B cell (primary cell): ENCODE data around the gene VSTM2B. TPM values are rescaled to one million over a fixed set of nuclear protein-coding genes. Genes with fewer than 3 reads are reported as not detected.

Experiments used
- ATAC-seq: fragments of 200-7000 bp; cut with Tn5 transposase; one replicate; pipeline ENCODE4 v1.10.0; 2021; ENCODE audit warnings: low read depth, mild to moderate bottlenecking, moderate number of reproducible peaks, moderate library complexity
- CTCF ChIA-PET: fragments of 350-600 bp; sonication (Branson Sonifier 250); formaldehyde crosslinking; loops from one replicate; lab custom pipeline; 2021; ENCODE audit warnings: antibody characterized with exemption, inconsistent platforms; lab: Charles Lee
- POLR2A ChIA-PET: fragments of 350-600 bp; sonication (Branson Sonifier 250); formaldehyde crosslinking; loops from one replicate; lab custom pipeline; 2021; ENCODE audit warnings: antibody characterized with exemption; lab: Charles Lee
- DNase-seq: peaks from one replicate; pipeline ENCODE4 v3.0.0; 2013
- H2AFZ ChIP-seq: 2 replicates; pipeline ENCODE4 v1.6.1; 2012; ENCODE audit warnings: mild to moderate bottlenecking, low read depth, low read length; ENCODE audit not compliant: insufficient read depth, poor library complexity, severe bottlenecking
- H3K27ac ChIP-seq, 2 donors: 1 replicate in 1 of 2; 2 replicates in 1 of 2; pipeline ENCODE4 v1.5.1; 2012 to 2013; ENCODE audit warnings: low read length in 2 of 2, mild to moderate bottlenecking in 2 of 2, moderate library complexity in 1 of 2
- H3K27me3 ChIP-seq, 4 experiments: fragments of 200-600 bp in 1 of 4; sonication (generic) in 1 of 4; replicated peaks in 1 of 4; 1 replicate in 2 of 4; 2 replicates in 2 of 4; pipeline versions ENCODE4 v1.6.1 to v1.7.0; 2013 to 2016; ENCODE audit warnings: low read length in 3 of 4, mild to moderate bottlenecking in 2 of 4, mixed read lengths in 1 of 4, moderate library complexity in 1 of 4; ENCODE audit not compliant: insufficient read depth in 4 of 4, control insufficient read depth in 3 of 4; ENCODE audit errors: control extremely low read depth in 1 of 4
- H3K36me3 ChIP-seq, 2 experiments: replicated peaks in 1 of 2; 1 replicate in 1 of 2; 2 replicates in 1 of 2; pipeline versions ENCODE4 v1.6.1 to v1.7.1; 2013; ENCODE audit warnings: low read length in 1 of 2; ENCODE audit not compliant: insufficient read depth in 2 of 2, control insufficient read depth in 1 of 2; ENCODE audit errors: control extremely low read depth in 1 of 2, extremely low read depth in 1 of 2
- H3K4me1 ChIP-seq, 2 donors: fragments of 200-600 bp in 1 of 2; sonication (generic) in 1 of 2; 1 replicate in 1 of 2; 2 replicates in 1 of 2; pipeline versions ENCODE4 v1.5.1 to v1.6.1; 2013 to 2017; ENCODE audit warnings: low read length in 2 of 2; ENCODE audit not compliant: control insufficient read depth in 2 of 2, insufficient read depth in 2 of 2
- H3K4me2 ChIP-seq: replicated peaks from 2 replicates; pipeline ENCODE3; 2012; ENCODE audit warnings: mild to moderate bottlenecking, low read depth, low read length; ENCODE audit not compliant: poor library complexity, severe bottlenecking
- H3K4me3 ChIP-seq, 5 experiments: fragments of 200-600 bp in 1 of 5; sonication (generic) in 1 of 5; 1 replicate in 3 of 5; 2 replicates in 2 of 5; pipeline versions ENCODE4 v1.5.1 to v1.7.0; 2011 to 2016; ENCODE audit warnings: low read length in 4 of 5, mild to moderate bottlenecking in 4 of 5, low read depth in 2 of 5, control low read depth in 1 of 5, moderate library complexity in 1 of 5; ENCODE audit not compliant: insufficient read depth in 1 of 5; ENCODE audit errors: control extremely low read depth in 1 of 5, extremely low read depth in 1 of 5
- H3K79me2 ChIP-seq: fragments of 200-600 bp; sonication (generic); one replicate; pipeline ENCODE4 v1.6.0; 2016; ENCODE audit warnings: low read length; ENCODE audit not compliant: control insufficient read depth, insufficient read depth
- H3K9ac ChIP-seq: fragments of 200-600 bp; sonication (generic); 2 replicates; pipeline ENCODE4 v1.6.1; 2017; ENCODE audit warnings: mild to moderate bottlenecking, low read length, moderate library complexity
- H3K9me3 ChIP-seq, 3 donors: one replicate each; pipeline versions ENCODE4 v1.6.1 to v1.7.1; 2013; ENCODE audit warnings: low read length in 2 of 3; ENCODE audit not compliant: control insufficient read depth in 2 of 3, insufficient read depth in 1 of 3; ENCODE audit errors: control extremely low read depth in 1 of 3
- H4K20me1 ChIP-seq: 2 replicates; pipeline ENCODE4 v1.6.0; 2012; ENCODE audit warnings: mild to moderate bottlenecking, low read length; ENCODE audit not compliant: insufficient read depth, control insufficient read depth, poor library complexity, severe bottlenecking
- H3K27ac Mint-ChIP-seq: one replicate; pipeline ENCODE4 v1.8.0; 2021; ENCODE audit warnings: mixed read lengths
- H3K27me3 Mint-ChIP-seq: one replicate; pipeline ENCODE4 v1.8.0; 2021; ENCODE audit warnings: mixed read lengths
- H3K4me1 Mint-ChIP-seq: one replicate; pipeline ENCODE4 v1.8.0; 2021; ENCODE audit warnings: mixed read lengths
- H3K4me3 Mint-ChIP-seq: one replicate; pipeline ENCODE4 v1.8.0; 2021; ENCODE audit warnings: mixed read lengths
- H3K9me3 Mint-ChIP-seq: one replicate; pipeline ENCODE4 v1.8.0; 2022; ENCODE audit warnings: mixed read lengths; ENCODE audit not compliant: insufficient read depth
- CTCF ChIP-seq: fragments of 200-600 bp; IDR thresholded peaks from one replicate; pipeline ENCODE4 v1.8.0; 2022; ENCODE audit warnings: antibody characterized with exemption, mild to moderate bottlenecking
- EZH2 ChIP-seq: IDR thresholded peaks from 2 replicates; pipeline ENCODE4 v1.6.1; 2012; ENCODE audit warnings: borderline replicate concordance, low read depth, mild to moderate bottlenecking, moderate library complexity, low read length; ENCODE audit not compliant: insufficient read depth, poor library complexity, severe bottlenecking
- whole genome bisulfite sequencing: methylation state at CpG from one replicate; pipeline ENCODE4 v1.1.5; 2013; ENCODE audit warnings: missing lambda C conversion rate; ENCODE audit not compliant: insufficient coverage; 5-methylcytosine and 5-hydroxymethylcytosine counted together
- intact Hi-C: fragments of 100-400 bp; cut with micrococcal nuclease; formaldehyde crosslinking; loops from one replicate; pipeline ENCODE4 v1.10.0; 2022
- polyA plus RNA-seq: library from polyadenylated mRNA; depleted of rRNA; stranded (reverse); fragments of >200 nt; gene quantifications from 2 replicates; pipeline ENCODE4 v1.2.3, GENCODE V29; 2012
- total RNA-seq, 2 donors: library from RNA; stranded (reverse); fragments of 120-200 nt in 1 of 2; gene quantifications; 1 replicate in 1 of 2; 2 replicates in 1 of 2; pipeline versions ENCODE4 v1.2.3 to v1.2.4, GENCODE V29; 2013 to 2022

VSTM2B gene
- total and polyA plus RNA-seq, 2 donors (not counting 1 experiment from before 2014, with no cell fraction given), result not detected

DNA sequence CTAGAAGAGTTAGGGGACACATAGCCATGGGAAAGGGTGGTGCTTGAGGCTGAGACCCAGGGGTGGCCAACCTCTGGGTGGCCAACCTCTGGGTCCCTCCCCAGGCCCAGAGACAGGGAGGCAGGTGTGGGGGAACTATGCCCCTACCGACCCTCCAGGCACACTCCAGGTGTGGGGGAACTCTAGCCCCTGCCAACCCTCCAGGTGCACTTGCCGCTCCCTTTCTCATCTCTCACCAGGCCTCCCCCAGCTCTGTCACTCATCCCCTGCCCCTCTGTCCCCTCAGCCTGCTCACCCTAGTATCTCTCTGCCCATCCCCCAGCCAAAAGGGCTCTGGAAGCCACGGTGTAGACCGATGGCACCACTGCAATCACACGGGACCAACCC lies 10.6 kb upstream of the VSTM2B start:
- H3K27me3 ChIP-seq, result peaks cover 0 to 8% (median 0%) of the 10 kb centered on the region in 4 experiments
- H3K4me1 ChIP-seq, result no peaks in the 10 kb centered on the region
- Mint-ChIP-seq H3K4me1 (no peaks in the 10 kb centered on the region), H3K27me3 (peaks cover 7% of the 10 kb centered on the region), H3K4me3 (no peak overlapping the region), H3K9me3 (no peaks in the 10 kb centered on the region), H3K27ac (no peak overlapping the region)
- POLR2A ChIA-PET, result no interaction called here
- CTCF ChIA-PET, result no interaction called here
- H2AFZ ChIP-seq, result no peak overlapping the region
- no peak overlapping the region for H3K27ac ChIP-seq
- H3K9ac ChIP-seq, result no peak overlapping the region
- TF ChIP-seq EZH2 (no peak), CTCF (no peak)
- no peaks in the 10 kb centered on the region for H3K79me2 ChIP-seq
- H3K4me2 ChIP-seq, result no peak overlapping the region
- H4K20me1 ChIP-seq, result no peaks in the 10 kb centered on the region
- ATAC-seq, result no peak
- no peaks in the 10 kb centered on the region for H3K36me3 ChIP-seq
- peaks cover 0 to 21% (median 0%) of the 10 kb centered on the region in 3 donors for H3K9me3 ChIP-seq
- H3K4me3 ChIP-seq, result no peak overlapping the region
- no peak for DNase-seq
- intact Hi-C loops, result no loop called here
- 71% methylated on average over 5 of the region's 5 CpGs for WGBS

- Histone ChIP-seq H3K36me3 (no peaks in the 10 kb centered on the region), H3K4me2 (no peak overlapping the region), H4K20me1 (no peaks in the 10 kb centered on the region), H3K4me3 (no peak overlapping the region), H3K9ac (no peak overlapping the region), H3K9me3 (peaks cover 0 to 19% (median 0%) of the 10 kb centered on the region in 3 donors), H3K27me3 (peaks cover 0 to 2% (median 0%) of the 10 kb centered on the region in 4 experiments), H2AFZ (no peak overlapping the region), H3K27ac (no peak overlapping the region), H3K4me1 (no peaks in the 10 kb centered on the region), H3K79me2 (no peaks in the 10 kb centered on the region)
- Mint-ChIP-seq H3K4me1 (no peaks in the 10 kb centered on the region), H3K27me3 (peaks cover 7% of the 10 kb centered on the region), H3K4me3 (no peak overlapping the region), H3K9me3 (no peaks in the 10 kb centered on the region), H3K27ac (no peak overlapping the region)
- ChIA-PET CTCF (no interaction called here), POLR2A (no interaction called here)
- intact Hi-C loops, result no loop called here
- 87% methylated on average over 10 of the region's 19 CpGs for WGBS
- no peak for ATAC-seq
- TF ChIP-seq CTCF (no peak), EZH2 (no peak)
- DNase-seq, result no peak
Measured at GRCh38 chr19:29515706-29516357, 10.0 kb upstream of the VSTM2B start.
